K562 (cell line): ENCODE results near the gene MYOZ1. TPM values are rescaled to one million over a fixed set of nuclear protein-coding genes. Genes with fewer than 3 reads are reported as not detected.

Experiments
- BRCA1 ChIP-seq, 2 experiments: fragments of 450-650 bp in 1 of 2; sonication (generic) in 1 of 2; formaldehyde crosslinking in 1 of 2; IDR thresholded peaks; 2 replicates each; pipeline versions ENCODE4 v1.5.0 to v1.6.1; 2017 to 2020; ENCODE audit warnings: mild to moderate bottlenecking in 1 of 2, missing genetic modification reagents in 1 of 2
- CCAR2 ChIP-seq: fragments of 200-400 bp; formaldehyde crosslinking; IDR thresholded peaks from 2 replicates; pipeline ENCODE4 v1.6.1; 2017; ENCODE audit warnings: mild to moderate bottlenecking, low read depth, low read length
- CEBPB ChIP-seq: fragments of 450-650 bp; IDR thresholded peaks from 2 replicates; pipeline ENCODE4 v1.6.1; 2016; ENCODE audit warnings: missing genetic modification characterization, missing compliant biosample characterization
- DNMT1 ChIP-seq: fragments of 450-650 bp; IDR thresholded peaks from 2 replicates; pipeline ENCODE4 v1.6.1; 2016; ENCODE audit warnings: antibody characterized with exemption, mild to moderate bottlenecking
- ESRRB ChIP-seq: fragments of 250-450 bp; sonication (Bioruptor Pico); IDR thresholded peaks from 2 replicates; pipeline ENCODE4 v1.5.0; 2020; ENCODE audit warnings: mild to moderate bottlenecking, moderate library complexity, borderline replicate concordance
- GABPB2 ChIP-seq: fragments of 250-450 bp; sonication (Bioruptor Pico); conservative IDR thresholded peaks from 2 replicates; pipeline ENCODE4 v1.5.1; 2021; ENCODE audit warnings: mild to moderate bottlenecking
- KDM1A ChIP-seq, 2 experiments: fragments of 450-650 bp; IDR thresholded peaks; 2 replicates each; pipeline ENCODE4 v1.6.1; 2016; ENCODE audit warnings: mild to moderate bottlenecking in 2 of 2
- LEF1 ChIP-seq: fragments of 450-650 bp; IDR thresholded peaks from 2 replicates; pipeline ENCODE4 v1.6.1; 2016; ENCODE audit warnings: mild to moderate bottlenecking
- POLR2AphosphoS5 ChIP-seq: IDR thresholded peaks from 2 replicates; pipeline ENCODE4 v1.6.1; 2011; ENCODE audit warnings: mild to moderate bottlenecking, low read depth, low read length, moderate library complexity; ENCODE audit not compliant: control insufficient read depth, insufficient read depth
- RBM39 ChIP-seq: fragments of 200-400 bp; formaldehyde crosslinking; optimal IDR thresholded peaks from 2 replicates; pipeline ENCODE3; 2018; ENCODE audit warnings: low read depth, low read length
- TFAM ChIP-seq: fragments of 250-450 bp; sonication (Bioruptor Pico); conservative IDR thresholded peaks from 2 replicates; pipeline ENCODE4 v1.5.0; 2021; ENCODE audit warnings: mild to moderate bottlenecking, moderate library complexity
- ZNF184 ChIP-seq: sonication (generic); formaldehyde crosslinking; IDR thresholded peaks from 2 replicates; pipeline ENCODE4 v1.5.0; 2020; ENCODE audit warnings: missing genetic modification reagents
- ZNF354B ChIP-seq: fragments of 250-450 bp; sonication (Bioruptor Pico); IDR thresholded peaks from 2 replicates; pipeline ENCODE4 v1.4.0; 2020
- polyA plus RNA-seq, 8 experiments: library from polyadenylated mRNA; depleted of rRNA in 4 of 8; stranded (reverse) in 5 of 8; unstranded in 3 of 8; fragments of >200 nt; fragmentation: Nextera tagmentation in 2 of 8; fragmentation: Illumina TruSeq in 1 of 8; extraction: Ambion mirVana in 2 of 8; extraction: Trizol in 1 of 8; gene quantifications; 2 replicates each; pipeline versions ENCODE4 v1.2.1 to v1.2.3, GENCODE V29; 2011 to 2014; ENCODE audit warnings: inconsistent platforms in 1 of 8, missing spikeins in 1 of 8
- total RNA-seq, 7 experiments: library from RNA; depleted of rRNA in 6 of 7; stranded (reverse); fragments of >200 nt in 6 of 7; fragmentation: Illumina TruSeq in 2 of 7; extraction: Trizol in 2 of 7; gene quantifications; 2 replicates each; pipeline versions ENCODE4 v1.2.1 to v1.2.3, GENCODE V29; 2011 to 2021; ENCODE audit warnings: low replicate concordance in 1 of 7
- TF ChIP-seq, protein P1 (sequence below), 2 experiments: fragments of 450-650 bp in 1 of 2; sonication (generic) in 1 of 2; formaldehyde crosslinking in 1 of 2; IDR thresholded peaks; 2 replicates each; pipeline versions ENCODE4 v1.7.1 to v1.9.0; 2016 to 2022; ENCODE audit warnings: inconsistent platforms in 1 of 2, mild to moderate bottlenecking in 1 of 2, missing genetic modification reagents in 1 of 2
- TF ChIP-seq, protein P2 (sequence below): IDR thresholded peaks from 2 replicates; pipeline ENCODE4 v1.6.1; 2011; ENCODE audit not compliant: insufficient read length; ENCODE audit errors: extremely low read depth
- TF ChIP-seq, protein P3 (sequence below): fragments of 250-450 bp; sonication (Bioruptor Pico); IDR thresholded peaks from 2 replicates; pipeline ENCODE4 v1.8.0; 2022; ENCODE audit warnings: inconsistent platforms, mild to moderate bottlenecking, moderate library complexity, borderline replicate concordance

MYOZ1 gene
- total and polyA plus RNA-seq, 9 of the 15 experiments (the other 6 are each of a cell fraction or from before 2014, with no cell fraction given) = 0.03 to 0.18 (median 0.07) TPM; not detected in 5

DNA sequence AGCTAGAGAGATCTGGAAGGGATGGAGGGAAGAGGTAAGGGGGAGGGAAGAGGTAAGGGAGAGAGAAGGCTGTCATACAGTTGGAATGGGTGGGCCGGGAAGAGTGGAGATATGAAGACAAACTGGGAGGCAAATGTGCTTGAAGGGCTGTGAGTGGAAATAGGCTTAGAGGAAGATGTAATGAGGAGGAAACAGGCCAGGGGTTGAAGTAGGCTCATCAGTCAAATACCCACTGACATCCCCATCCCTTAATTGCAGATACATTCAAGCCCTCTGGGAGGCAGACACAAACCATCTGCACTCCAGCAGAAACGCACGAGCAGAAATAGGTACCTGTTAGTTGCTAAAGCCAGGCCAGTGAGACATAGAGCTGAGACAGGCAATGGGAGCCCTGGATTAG, 12.4 kb upstream of the MYOZ1 start (continued):
- TF ChIP-seq, protein P1, sequence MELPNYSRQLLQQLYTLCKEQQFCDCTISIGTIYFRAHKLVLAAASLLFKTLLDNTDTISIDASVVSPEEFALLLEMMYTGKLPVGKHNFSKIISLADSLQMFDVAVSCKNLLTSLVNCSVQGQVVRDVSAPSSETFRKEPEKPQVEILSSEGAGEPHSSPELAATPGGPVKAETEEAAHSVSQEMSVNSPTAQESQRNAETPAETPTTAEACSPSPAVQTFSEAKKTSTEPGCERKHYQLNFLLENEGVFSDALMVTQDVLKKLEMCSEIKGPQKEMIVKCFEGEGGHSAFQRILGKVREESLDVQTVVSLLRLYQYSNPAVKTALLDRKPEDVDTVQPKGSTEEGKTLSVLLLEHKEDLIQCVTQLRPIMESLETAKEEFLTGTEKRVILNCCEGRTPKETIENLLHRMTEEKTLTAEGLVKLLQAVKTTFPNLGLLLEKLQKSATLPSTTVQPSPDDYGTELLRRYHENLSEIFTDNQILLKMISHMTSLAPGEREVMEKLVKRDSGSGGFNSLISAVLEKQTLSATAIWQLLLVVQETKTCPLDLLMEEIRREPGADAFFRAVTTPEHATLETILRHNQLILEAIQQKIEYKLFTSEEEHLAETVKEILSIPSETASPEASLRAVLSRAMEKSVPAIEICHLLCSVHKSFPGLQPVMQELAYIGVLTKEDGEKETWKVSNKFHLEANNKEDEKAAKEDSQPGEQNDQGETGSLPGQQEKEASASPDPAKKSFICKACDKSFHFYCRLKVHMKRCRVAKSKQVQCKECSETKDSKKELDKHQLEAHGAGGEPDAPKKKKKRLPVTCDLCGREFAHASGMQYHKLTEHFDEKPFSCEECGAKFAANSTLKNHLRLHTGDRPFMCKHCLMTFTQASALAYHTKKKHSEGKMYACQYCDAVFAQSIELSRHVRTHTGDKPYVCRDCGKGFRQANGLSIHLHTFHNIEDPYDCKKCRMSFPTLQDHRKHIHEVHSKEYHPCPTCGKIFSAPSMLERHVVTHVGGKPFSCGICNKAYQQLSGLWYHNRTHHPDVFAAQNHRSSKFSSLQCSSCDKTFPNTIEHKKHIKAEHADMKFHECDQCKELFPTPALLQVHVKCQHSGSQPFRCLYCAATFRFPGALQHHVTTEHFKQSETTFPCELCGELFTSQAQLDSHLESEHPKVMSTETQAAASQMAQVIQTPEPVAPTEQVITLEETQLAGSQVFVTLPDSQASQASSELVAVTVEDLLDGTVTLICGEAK (IDR thresholded peaks at IDR 0.05) = 0 out of 2 replicates have a peak, but pooled peaks have one; percentile 31
- TF ChIP-seq, protein P1 (CRISPR knock-in tag; IDR thresholded peaks at IDR 0.05) = no peak
- TF ChIP-seq ZNF184 (CRISPR knock-in tag) (no peak), CCAR2 (no peak), RBM39 (no peak), ZNF354B (CRISPR knock-in tag) (no peak), ESRRB (CRISPR knock-in tag) (no peak), GABPB2 (CRISPR knock-in tag) (no peak), CEBPB (tag) (no peak), TFAM (no peak), KDM1A (IDR thresholded peaks at IDR 0.05) (peak in 1 of 2 experiments; percentile 44; a peak in 3 of 4 replicates), BRCA1 (IDR thresholded peaks at IDR 0.05) (no peak), BRCA1 (CRISPR knock-in tag; IDR thresholded peaks at IDR 0.05) (no peak), POLR2AphosphoS5 (no peak), DNMT1 (0 out of 2 replicates have a peak, but pooled peaks have one; percentile 64), LEF1 (no peak)
- TF ChIP-seq, protein P2, sequence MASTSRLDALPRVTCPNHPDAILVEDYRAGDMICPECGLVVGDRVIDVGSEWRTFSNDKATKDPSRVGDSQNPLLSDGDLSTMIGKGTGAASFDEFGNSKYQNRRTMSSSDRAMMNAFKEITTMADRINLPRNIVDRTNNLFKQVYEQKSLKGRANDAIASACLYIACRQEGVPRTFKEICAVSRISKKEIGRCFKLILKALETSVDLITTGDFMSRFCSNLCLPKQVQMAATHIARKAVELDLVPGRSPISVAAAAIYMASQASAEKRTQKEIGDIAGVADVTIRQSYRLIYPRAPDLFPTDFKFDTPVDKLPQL = no peak
- TF ChIP-seq, protein P3, sequence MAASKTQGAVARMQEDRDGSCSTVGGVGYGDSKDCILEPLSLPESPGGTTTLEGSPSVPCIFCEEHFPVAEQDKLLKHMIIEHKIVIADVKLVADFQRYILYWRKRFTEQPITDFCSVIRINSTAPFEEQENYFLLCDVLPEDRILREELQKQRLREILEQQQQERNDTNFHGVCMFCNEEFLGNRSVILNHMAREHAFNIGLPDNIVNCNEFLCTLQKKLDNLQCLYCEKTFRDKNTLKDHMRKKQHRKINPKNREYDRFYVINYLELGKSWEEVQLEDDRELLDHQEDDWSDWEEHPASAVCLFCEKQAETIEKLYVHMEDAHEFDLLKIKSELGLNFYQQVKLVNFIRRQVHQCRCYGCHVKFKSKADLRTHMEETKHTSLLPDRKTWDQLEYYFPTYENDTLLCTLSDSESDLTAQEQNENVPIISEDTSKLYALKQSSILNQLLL (CRISPR knock-in tag) = no peak
